ENCODE data around the gene NCOA5. TPM values are rescaled to one million over a fixed set of nuclear protein-coding genes. Genes with fewer than 3 reads are reported as not detected.

The NCOA5 gene
- total RNA-seq, 1 donor from 2014 or later = 42.9 TPM

GRCh38 chr20:46011631-46012482, 77.9 kb downstream of the NCOA5 start:
- Mint-ChIP-seq H3K27me3 (ENCODE audit: unreplicated experiment) (peaks cover 11% of the 10 kb centered on the region), H3K4me1 (ENCODE audit: low read depth, unreplicated experiment) (no peaks in the 10 kb centered on the region), H3K36me3 (ENCODE audit: unreplicated experiment) (peaks cover 6% of the 10 kb centered on the region), H3K27ac (ENCODE audit: unreplicated experiment) (no peak overlapping the region), H3K9me3 (ENCODE audit: unreplicated experiment) (peaks cover 17% of the 10 kb centered on the region), H3K4me3 (ENCODE audit: unreplicated experiment) (peak overlapping the region; percentile 38)
- peak; percentile 25 for TF ChIP-seq CTCF (IDR thresholded peaks at IDR 0.05; ENCODE audit: partially characterized antibody, unreplicated experiment)
- DNase-seq = no peak

Other genes starting within 250 kb of the NCOA5 start
- gene ACOT8, start 232.6 kb downstream of the NCOA5 start, total RNA-seq (ENCODE audit: unreplicated experiment) = 33.8 TPM
- gene ZSWIM3, start 232.3 kb downstream of the NCOA5 start, total RNA-seq (ENCODE audit: unreplicated experiment) = 7.9 TPM
- 10.2 TPM for gene ZSWIM1, start 208.7 kb downstream of the NCOA5 start, total RNA-seq (ENCODE audit: unreplicated experiment)
- 1.2 TPM for gene SPATA25, start 202.3 kb downstream of the NCOA5 start, total RNA-seq (ENCODE audit: unreplicated experiment)
- gene NEURL2, start 198.8 kb downstream of the NCOA5 start, total RNA-seq (ENCODE audit: unreplicated experiment) = 3.5 TPM
- 63.7 TPM for gene CTSA, start 198.6 kb downstream of the NCOA5 start, total RNA-seq (ENCODE audit: unreplicated experiment)
- 29.7 TPM for gene PLTP, start 177.8 kb downstream of the NCOA5 start, total RNA-seq (ENCODE audit: unreplicated experiment)
- gene PCIF1, start 155.3 kb downstream of the NCOA5 start, total RNA-seq (ENCODE audit: unreplicated experiment) = 37.6 TPM
- 23.1 TPM for gene ZNF335, start 117.8 kb downstream of the NCOA5 start, total RNA-seq (ENCODE audit: unreplicated experiment)
- 0.17 TPM for gene MMP9, start 81.1 kb downstream of the NCOA5 start, total RNA-seq (ENCODE audit: unreplicated experiment)
- 10.4 TPM for gene SLC12A5, start 60.7 kb downstream of the NCOA5 start, total RNA-seq (ENCODE audit: unreplicated experiment)
- gene CD40, start 28.4 kb upstream of the NCOA5 start, total RNA-seq (ENCODE audit: unreplicated experiment) = 1.2 TPM
- gene CDH22, start 218.5 kb upstream of the NCOA5 start, total RNA-seq (ENCODE audit: unreplicated experiment) = 7.9 TPM